Mammary epithelial cell (primary cell): ENCODE results near the gene ZNF232.
"Not testable (repeated sequence)": the region's sequence is repeated elsewhere in the genome, so short reads cannot be mapped to it uniquely, and the experiment has no call there.

Source experiments
- EZH2 ChIP-seq: IDR thresholded peaks from 2 replicates; pipeline ENCODE4 v1.6.1; 2012; ENCODE audit warnings: low read length, inconsistent platforms, borderline replicate concordance
- TF ChIP-seq, protein P1 (sequence below), 2 donors: IDR thresholded peaks in 1 of 2; conservative IDR thresholded peaks in 1 of 2; 2 replicates each; pipeline ENCODE4 v1.5.1; 2011 to 2012; ENCODE audit warnings: inconsistent platforms in 2 of 2, low read length in 2 of 2, mild to moderate bottlenecking in 2 of 2, control low read depth in 1 of 2, low read depth in 1 of 2; ENCODE audit not compliant: insufficient read depth in 1 of 2; ENCODE audit errors: extremely low read depth in 1 of 2

DNA sequence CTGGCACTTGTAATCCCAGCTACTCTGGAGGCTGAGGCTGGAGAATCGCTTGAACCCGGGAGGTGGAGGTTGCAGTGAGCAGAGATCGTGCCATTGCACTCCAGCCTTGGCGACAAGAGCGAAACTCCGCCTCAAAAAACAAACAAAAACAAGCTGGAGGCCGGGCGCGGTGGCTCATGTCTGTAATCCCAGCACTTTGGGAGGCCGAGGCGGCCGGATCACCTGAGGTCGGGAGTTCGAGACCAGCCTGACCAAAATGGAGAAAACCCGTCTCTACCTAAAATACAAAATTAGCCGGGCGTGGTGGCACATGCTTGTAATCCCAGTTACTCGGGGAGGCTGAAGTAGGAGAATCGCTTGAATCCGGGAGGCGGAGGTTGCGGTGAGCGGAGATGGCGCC lies 34.4 kb downstream of the ZNF232 start:
- TF ChIP-seq, protein P1, sequence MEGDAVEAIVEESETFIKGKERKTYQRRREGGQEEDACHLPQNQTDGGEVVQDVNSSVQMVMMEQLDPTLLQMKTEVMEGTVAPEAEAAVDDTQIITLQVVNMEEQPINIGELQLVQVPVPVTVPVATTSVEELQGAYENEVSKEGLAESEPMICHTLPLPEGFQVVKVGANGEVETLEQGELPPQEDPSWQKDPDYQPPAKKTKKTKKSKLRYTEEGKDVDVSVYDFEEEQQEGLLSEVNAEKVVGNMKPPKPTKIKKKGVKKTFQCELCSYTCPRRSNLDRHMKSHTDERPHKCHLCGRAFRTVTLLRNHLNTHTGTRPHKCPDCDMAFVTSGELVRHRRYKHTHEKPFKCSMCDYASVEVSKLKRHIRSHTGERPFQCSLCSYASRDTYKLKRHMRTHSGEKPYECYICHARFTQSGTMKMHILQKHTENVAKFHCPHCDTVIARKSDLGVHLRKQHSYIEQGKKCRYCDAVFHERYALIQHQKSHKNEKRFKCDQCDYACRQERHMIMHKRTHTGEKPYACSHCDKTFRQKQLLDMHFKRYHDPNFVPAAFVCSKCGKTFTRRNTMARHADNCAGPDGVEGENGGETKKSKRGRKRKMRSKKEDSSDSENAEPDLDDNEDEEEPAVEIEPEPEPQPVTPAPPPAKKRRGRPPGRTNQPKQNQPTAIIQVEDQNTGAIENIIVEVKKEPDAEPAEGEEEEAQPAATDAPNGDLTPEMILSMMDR (conservative IDR thresholded peaks at IDR 0.05 in 1 of 2, IDR thresholded peaks at IDR 0.05 in 1 of 2; ENCODE audit: extremely low read depth in 1 of 2, insufficient read depth in 1 of 2, low read depth in 1 of 2, low read length in 2 of 2): not testable (repeated sequence)
- not testable (repeated sequence) for TF ChIP-seq EZH2
